Mesodermal cell (in vitro differentiated cells): ENCODE measurements around the gene CCDC47.
"Not testable (repeated sequence)": the region's sequence is repeated elsewhere in the genome, so short reads cannot be mapped to it uniquely, and the experiment has no call there.

Source experiments
- H3K27ac ChIP-seq: 2 replicates; pipeline ENCODE4 v1.7.0; 2013; ENCODE audit warnings: mild to moderate bottlenecking, low read depth, low read length, moderate library complexity; ENCODE audit not compliant: severe bottlenecking
- H3K36me3 ChIP-seq: 2 replicates; pipeline ENCODE4 v1.7.1; 2013; ENCODE audit warnings: mild to moderate bottlenecking, low read length, moderate library complexity; ENCODE audit not compliant: control insufficient read depth, insufficient read depth
- H3K4me1 ChIP-seq: one replicate; pipeline ENCODE4 v1.7.1; 2013; ENCODE audit warnings: mild to moderate bottlenecking, low read length; ENCODE audit not compliant: insufficient read depth, control insufficient read depth, poor library complexity, severe bottlenecking
- H3K4me3 ChIP-seq: 2 replicates; pipeline ENCODE4 v1.7.0; 2013; ENCODE audit warnings: low read length, control low read depth, mild to moderate bottlenecking; ENCODE audit not compliant: insufficient read depth, poor library complexity, severe bottlenecking; ENCODE audit errors: extremely low read depth
- H3K9me3 ChIP-seq: 2 replicates; pipeline ENCODE4 v1.7.1; 2013; ENCODE audit warnings: mild to moderate bottlenecking, low read length, moderate library complexity; ENCODE audit not compliant: control insufficient read depth
- WGBS, 2 experiments: methylation state at CpG; one replicate each; pipeline ENCODE4 v1.1.5; 2013; ENCODE audit warnings: missing lambda C conversion rate in 2 of 2; ENCODE audit not compliant: insufficient coverage in 2 of 2; 5-methylcytosine and 5-hydroxymethylcytosine counted together

Gene CCDC47

DNA sequence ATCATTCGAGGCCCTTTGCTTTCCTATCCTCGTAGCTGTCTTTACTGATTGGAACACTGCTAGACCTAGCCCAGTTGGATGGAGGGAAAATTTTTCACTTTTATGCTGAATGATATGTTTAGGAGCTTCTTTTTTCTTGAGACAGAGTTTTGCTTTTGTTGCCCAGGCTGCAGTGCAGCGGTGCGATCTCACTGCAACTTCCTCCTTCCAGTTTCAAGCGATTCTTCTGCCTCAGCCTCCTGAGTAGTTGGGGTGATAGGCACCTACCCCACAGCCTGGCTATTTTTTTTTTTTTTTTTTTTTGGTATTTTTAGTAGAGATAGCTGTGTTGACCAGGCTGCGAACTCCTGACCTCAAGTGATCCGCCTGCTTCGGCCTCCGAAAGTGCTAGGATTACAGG is 36.6 kb upstream of the CCDC47 start:
- Histone ChIP-seq H3K4me1 (no peaks in the 10 kb centered on the region), H3K9me3 (no peaks in the 10 kb centered on the region), H3K4me3 (no peak overlapping the region), H3K27ac (no peak overlapping the region), H3K36me3 (peaks cover 95% of the 10 kb centered on the region)
- 88 to 100% methylated on average over 1 to 4 of the region's 9 CpGs for WGBS, 2 experiments

DNA sequence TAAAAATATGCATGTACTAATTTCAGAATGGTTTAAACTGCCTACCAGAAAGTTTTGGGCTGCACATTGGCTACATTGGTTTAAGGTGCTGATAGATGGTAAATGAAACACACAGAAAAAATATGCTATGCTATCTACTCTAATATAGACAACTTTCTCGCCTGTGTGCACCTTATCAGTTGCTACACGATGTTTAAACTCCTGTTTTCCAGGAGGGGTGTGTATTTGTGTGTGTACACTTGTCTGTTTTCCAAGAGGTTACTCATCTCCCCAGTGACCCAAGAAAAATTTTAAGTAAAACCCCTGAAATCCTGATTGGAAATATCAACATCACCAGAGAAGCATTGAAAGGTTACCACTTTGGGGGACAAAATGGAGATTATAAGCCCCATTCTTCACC is 32.2 kb upstream of the CCDC47 start:
- no peaks in the 10 kb centered on the region for H3K4me1 ChIP-seq
- H3K36me3 ChIP-seq: peaks cover 95% of the 10 kb centered on the region
- no peak overlapping the region for H3K4me3 ChIP-seq
- H3K9me3 ChIP-seq: no peaks in the 10 kb centered on the region
- WGBS, 2 experiments: no CpG with 5 or more reads among the region's 2 CpGs
- no peak overlapping the region for H3K27ac ChIP-seq

DNA sequence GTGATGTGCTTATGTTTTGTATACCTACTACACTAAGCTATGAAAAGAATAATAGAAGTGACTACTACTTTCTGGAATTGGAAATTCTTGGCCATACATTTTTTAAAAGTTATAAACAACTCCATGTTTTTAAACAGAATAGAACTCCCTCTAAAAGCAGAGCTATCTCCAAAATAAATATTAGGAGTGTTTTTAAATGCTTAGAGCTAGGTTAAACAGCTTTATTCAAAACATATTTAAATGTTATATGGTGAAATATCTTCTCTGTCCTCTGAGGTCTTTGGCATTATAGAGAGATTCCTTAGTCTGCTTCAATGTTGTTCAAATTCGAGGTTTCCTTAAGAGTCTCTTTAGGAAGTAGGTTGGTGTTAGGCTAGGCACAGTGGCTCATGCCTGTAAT is 30.9 kb upstream of the CCDC47 start:
- Histone ChIP-seq H3K4me3 (no peak overlapping the region), H3K36me3 (peaks cover 95% of the 10 kb centered on the region), H3K4me1 (no peaks in the 10 kb centered on the region), H3K27ac (no peak overlapping the region), H3K9me3 (no peaks in the 10 kb centered on the region)
- 93 to 100% methylated on average over 1 of the region's 1 CpG for WGBS, 2 experiments

DNA sequence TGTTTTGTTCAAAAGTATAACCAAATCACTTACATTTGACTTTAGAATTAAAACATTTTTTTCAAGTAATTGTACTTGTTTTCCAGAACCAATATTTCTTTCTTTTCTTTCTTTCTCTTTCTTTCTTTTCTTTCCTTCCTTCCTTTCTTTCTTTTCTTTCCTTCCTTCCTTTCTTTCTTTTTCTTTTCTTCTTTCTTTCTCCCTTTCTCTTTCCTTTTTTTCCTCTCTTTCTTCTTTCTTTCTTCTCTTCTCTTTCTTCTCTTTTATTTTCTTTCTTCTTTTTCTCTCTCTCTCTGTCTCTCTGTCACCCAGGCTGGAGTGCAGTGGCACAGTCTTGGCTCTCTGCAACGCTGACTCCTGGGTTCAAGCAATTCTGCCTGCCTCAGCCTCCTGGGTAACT is 27.4 kb upstream of the CCDC47 start:
- Histone ChIP-seq H3K27ac (no peak overlapping the region), H3K36me3 (peaks cover 97% of the 10 kb centered on the region), H3K4me3 (no peak overlapping the region)

DNA sequence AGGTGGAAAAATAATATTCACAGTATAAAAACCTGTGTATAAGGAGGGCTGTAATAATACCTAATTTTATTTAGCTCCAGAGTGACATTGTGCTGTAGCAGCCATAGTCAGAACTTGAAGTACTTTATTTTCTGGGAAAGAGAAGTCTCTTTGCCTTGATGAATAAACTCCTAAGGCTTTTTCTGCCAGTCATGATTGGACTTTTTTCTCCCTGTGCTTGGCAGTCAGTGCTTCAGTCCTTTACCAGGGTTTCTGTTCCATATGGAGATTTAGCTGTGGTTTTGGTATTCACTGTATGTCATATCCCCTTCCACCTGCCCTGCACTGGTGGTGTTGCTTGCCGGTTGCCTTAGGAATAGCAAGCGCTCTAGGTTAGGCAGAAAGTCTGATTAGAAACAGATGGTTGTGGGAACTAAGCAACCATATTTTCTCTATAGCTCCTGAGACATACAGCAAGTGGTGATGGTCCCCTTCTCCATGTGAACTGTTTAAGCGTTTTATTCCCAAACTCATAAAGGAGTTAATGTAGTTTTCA is 25.2 kb upstream of the CCDC47 start:
- Histone ChIP-seq H3K36me3 (peaks cover 97% of the 10 kb centered on the region), H3K4me1 (no peaks in the 10 kb centered on the region), H3K9me3 (no peaks in the 10 kb centered on the region), H3K4me3 (no peak overlapping the region), H3K27ac (no peak overlapping the region)
- 100% methylated on average over 1 to 2 of the region's 3 CpGs for WGBS, 2 experiments

More for the DNA sequence above, 27.4 kb upstream of the CCDC47 start:
- no peaks in the 10 kb centered on the region for H3K9me3 ChIP-seq
- 100% methylated on average over 1 of the region's 1 CpG for WGBS, 2 experiments
- H3K4me1 ChIP-seq: no peaks in the 10 kb centered on the region

DNA sequence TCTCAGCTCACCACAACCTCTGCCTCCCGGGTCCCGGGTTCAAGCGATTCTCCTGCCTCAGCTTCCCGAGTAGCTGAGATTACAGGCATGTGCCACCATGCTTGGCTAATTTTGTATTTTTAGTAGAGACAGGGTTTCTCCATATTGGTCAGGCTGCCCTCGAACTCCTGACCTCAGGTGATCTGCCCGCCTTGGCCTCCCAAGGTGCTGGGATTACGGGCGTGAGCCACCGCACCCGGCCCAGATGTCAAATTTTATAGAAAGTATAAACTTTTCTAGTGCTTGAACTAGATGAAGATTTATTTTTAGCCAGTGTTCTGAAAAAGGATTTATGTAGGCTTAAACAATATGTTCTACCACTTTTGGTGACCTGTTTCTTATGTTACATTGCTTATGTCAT is 23.0 kb upstream of the CCDC47 start:
- H3K9me3 ChIP-seq, H3K27ac ChIP-seq, H3K4me1 ChIP-seq, H3K4me3 ChIP-seq: not testable (repeated sequence)
- H3K36me3 ChIP-seq: peaks cover 96% of the 10 kb centered on the region
- WGBS, 2 experiments: 85 to 95% methylated on average over 7 of the region's 10 CpGs

DNA sequence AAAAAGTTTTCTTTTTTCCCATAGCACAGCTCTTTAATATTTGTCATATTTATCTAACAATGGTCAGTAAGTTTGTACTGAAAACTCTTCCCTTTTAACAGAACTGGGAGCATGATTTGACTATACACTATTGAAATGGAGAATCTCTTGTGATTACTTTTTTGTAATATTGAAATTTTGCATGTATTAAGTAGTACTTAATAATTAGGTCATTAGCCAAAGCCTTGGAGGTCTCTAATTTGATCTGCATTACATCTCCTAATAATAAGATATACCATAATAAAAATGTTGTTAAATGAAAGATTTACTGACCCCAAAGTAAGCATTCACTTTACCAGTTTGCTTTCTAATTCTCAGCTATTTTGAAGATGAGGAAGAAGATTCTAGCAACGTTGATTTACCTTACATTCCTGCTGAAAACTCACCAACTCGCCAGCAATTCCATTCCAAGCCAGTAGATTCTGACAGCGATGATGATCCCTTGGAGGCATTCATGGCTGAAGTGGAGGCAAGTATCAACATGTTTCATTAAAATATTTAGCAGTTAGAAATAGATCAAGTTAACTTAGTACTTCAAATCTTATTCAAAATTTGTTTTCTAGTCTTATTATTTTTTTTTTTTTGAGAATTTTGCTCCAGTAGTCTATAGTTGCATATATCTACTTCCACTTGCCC is 18.8 kb upstream of the CCDC47 start:
- H3K27ac ChIP-seq: no peak overlapping the region
- H3K36me3 ChIP-seq: peaks cover 90% of the 10 kb centered on the region
- no peaks in the 10 kb centered on the region for H3K9me3 ChIP-seq
- no peaks in the 10 kb centered on the region for H3K4me1 ChIP-seq
- H3K4me3 ChIP-seq: no peak overlapping the region
- no CpG with 5 or more reads among the region's 3 CpGs for WGBS, 2 experiments

DNA sequence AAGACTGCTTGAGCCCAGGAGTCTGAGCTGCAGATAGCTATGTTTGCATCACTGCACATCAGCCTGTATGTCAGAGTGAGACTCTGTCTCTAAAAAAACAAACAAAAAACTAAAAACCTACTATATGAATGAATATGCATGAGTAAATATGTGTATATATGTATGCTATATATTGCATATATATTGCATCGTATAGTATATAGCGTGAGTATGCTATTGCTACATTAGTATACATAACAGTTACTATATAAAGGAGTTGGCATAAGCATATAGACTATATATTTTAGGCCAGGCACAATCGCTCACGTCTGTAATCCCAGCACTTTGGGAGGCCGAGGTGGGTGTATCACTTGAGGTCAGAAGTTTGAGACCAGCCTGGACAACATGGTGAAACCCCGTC is 16.7 kb upstream of the CCDC47 start:
- peaks cover 84% of the 10 kb centered on the region for H3K36me3 ChIP-seq

DNA sequence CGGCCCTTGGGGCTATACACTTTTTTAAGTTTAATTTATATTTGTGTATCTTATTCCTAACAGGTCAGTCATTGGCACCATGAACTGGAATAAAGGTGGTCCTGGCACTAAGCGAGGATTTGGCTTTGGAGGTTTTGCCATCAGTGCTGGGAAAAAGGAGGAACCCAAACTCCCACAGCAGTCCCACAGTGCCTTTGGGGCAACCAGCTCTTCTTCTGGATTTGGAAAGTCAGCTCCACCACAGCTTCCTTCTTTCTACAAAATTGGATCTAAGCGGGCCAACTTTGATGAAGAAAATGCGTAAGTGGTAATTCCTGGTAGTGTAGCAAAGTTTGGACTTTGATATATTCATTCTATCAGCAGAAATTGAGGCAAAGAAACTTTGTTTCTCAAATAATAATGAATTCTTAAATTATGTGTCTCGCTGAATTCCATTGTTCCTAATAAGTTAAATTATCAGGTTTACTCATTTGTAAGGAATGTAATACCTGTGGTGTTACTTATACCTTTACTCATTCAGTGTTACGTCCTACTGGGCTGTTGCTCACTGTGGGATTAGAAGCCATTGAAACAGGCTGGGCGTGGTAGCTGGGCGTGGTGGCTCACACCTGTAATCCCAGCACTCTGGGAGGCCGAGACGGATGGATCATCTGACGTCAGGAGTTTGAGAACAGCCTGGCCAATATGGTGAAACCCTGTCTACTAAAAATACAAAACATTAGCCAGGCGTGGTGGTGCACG is 13.7 kb upstream of the CCDC47 start:
- Histone ChIP-seq H3K4me1 (no peaks in the 10 kb centered on the region), H3K27ac (no peak overlapping the region), H3K4me3 (no peak overlapping the region), H3K9me3 (no peaks in the 10 kb centered on the region), H3K36me3 (peaks cover 75% of the 10 kb centered on the region)
- 96 to 97% methylated on average over 9 of the region's 13 CpGs for WGBS, 2 experiments

More for the DNA sequence above, 16.7 kb upstream of the CCDC47 start:
- WGBS, 2 experiments: 81 to 100% methylated on average over 4 of the region's 6 CpGs
- H3K9me3 ChIP-seq: no peaks in the 10 kb centered on the region
- H3K27ac ChIP-seq: no peak overlapping the region
- H3K4me3 ChIP-seq: no peak overlapping the region
- H3K4me1 ChIP-seq: no peaks in the 10 kb centered on the region

DNA sequence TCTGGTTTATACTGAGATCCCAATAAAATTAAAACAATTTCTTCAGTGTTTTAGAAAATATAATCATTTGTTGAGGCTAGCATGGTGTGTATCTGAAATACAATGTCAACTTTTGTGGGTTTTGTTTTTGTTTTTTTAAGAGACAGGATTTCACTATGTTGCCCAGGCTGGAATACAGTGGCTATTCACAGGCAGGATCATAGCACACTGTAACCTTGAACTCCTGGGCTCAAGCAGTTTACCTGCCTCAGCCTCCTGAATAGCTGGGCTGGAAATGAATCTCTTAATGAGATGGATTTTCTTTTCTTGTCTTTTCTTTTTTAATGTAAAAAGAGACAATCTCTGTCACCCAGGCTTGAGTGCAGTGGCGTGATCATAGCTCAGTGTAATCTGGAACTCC is 12.7 kb upstream of the CCDC47 start:
- no peaks in the 10 kb centered on the region for H3K9me3 ChIP-seq
- no peak overlapping the region for H3K27ac ChIP-seq
- no peak overlapping the region for H3K4me3 ChIP-seq
- peaks cover 73% of the 10 kb centered on the region for H3K36me3 ChIP-seq
- 83% methylated on average over 1 of the region's 1 CpG; no CpG with 5 or more reads in 1 of the 2 experiments for WGBS, 2 experiments
- H3K4me1 ChIP-seq: no peaks in the 10 kb centered on the region

DNA sequence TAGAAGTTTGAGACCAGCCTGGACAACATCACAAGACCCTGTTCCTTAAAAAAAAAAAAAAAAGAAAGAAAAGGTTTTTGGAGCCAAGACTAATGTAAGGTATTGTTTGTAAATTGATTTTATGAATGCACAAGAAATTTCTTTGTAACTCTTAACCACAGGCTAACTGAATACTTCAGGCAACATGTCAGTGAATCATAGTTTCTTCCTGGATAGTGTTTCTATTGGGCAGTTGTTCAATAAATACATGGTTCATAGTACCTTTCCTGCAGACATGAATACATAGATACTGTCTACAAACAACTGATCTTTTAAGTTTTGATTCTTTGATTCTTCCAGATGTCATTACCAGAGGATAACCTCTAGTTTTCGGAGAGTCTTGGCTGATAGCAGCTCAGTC is 12.2 kb upstream of the CCDC47 start:
- Histone ChIP-seq H3K4me3 (no peak overlapping the region), H3K4me1 (no peaks in the 10 kb centered on the region), H3K9me3 (no peaks in the 10 kb centered on the region), H3K27ac (no peak overlapping the region), H3K36me3 (peaks cover 75% of the 10 kb centered on the region)
- WGBS, 2 experiments: no CpG with 5 or more reads among the region's 1 CpG
